GM12873 (cell line): ENCODE results near the gene SV2C.

ENCODE experiments used
- TF ChIP-seq, protein P1 (sequence below): IDR thresholded peaks from 2 replicates; pipeline ENCODE4 v1.5.1; 2012; ENCODE audit warnings: low read depth, mild to moderate bottlenecking, moderate library complexity, low read length, control low read depth; ENCODE audit not compliant: insufficient read depth; ENCODE audit errors: missing control alignments

Gene SV2C

DNA sequence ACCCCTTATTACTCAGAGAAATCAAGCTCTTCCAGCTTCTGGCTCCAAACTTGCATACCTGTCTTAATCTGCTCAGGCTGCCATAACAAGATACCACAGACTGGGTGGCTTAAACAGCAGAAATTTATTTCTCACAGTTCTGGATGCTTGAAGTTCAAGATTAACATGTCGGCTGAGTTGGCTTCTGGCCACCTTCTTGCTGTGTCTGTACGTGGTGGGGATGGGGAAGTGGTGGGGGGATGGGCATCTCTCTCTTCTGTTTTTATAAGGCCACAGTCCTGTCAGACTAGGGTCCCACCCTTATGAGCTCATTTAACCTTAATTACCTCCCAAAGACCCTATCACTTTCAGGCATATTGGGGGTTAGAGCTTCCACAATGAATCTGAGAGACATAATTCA lies 140.5 kb downstream of the SV2C start:
- TF ChIP-seq, protein P1, sequence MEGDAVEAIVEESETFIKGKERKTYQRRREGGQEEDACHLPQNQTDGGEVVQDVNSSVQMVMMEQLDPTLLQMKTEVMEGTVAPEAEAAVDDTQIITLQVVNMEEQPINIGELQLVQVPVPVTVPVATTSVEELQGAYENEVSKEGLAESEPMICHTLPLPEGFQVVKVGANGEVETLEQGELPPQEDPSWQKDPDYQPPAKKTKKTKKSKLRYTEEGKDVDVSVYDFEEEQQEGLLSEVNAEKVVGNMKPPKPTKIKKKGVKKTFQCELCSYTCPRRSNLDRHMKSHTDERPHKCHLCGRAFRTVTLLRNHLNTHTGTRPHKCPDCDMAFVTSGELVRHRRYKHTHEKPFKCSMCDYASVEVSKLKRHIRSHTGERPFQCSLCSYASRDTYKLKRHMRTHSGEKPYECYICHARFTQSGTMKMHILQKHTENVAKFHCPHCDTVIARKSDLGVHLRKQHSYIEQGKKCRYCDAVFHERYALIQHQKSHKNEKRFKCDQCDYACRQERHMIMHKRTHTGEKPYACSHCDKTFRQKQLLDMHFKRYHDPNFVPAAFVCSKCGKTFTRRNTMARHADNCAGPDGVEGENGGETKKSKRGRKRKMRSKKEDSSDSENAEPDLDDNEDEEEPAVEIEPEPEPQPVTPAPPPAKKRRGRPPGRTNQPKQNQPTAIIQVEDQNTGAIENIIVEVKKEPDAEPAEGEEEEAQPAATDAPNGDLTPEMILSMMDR = no peak

GRCh38 chr5:76224898-76225297 lies 141.7 kb downstream of the SV2C start:
- TF ChIP-seq, protein P1 = no peak

DNA sequence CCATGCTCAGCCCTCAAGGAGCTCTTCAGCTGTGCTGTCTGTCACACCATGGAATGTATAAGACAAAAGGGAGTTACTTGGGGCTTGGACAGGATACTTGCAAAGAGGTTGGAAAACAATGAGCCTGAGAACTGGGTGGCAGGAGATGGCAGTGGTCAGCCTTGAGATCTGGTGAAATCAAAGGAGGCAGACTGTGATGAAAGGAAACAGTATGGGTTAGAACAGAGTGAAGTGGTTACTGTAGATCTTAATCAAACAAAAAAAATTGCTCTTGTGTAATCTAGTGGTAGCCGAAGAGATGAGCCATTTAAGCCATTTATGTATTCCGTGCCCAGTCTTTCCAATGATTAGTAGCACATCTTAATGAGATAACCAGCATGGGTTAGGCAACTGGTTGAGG lies 142.2 kb downstream of the SV2C start:
- TF ChIP-seq, protein P1 = no peak

DNA sequence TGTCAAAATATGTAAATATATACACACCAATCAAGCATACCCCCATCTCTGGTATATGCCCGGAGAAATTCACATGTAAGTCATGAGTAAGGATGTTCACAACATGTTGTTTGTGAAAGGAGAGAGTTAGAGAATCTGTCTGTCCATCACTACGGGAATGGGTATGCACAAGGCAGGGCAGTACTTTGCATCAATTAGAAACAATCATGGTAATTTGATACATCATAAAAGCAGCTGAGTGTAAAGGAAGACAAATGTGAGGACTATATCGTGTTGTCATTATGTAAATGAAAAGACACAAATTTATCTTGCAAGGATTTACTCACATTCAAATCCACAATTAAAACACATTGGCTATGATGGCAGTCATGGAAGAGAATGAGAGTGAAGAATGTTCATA lies 146.7 kb downstream of the SV2C start:
- TF ChIP-seq, protein P1 = no peak

DNA sequence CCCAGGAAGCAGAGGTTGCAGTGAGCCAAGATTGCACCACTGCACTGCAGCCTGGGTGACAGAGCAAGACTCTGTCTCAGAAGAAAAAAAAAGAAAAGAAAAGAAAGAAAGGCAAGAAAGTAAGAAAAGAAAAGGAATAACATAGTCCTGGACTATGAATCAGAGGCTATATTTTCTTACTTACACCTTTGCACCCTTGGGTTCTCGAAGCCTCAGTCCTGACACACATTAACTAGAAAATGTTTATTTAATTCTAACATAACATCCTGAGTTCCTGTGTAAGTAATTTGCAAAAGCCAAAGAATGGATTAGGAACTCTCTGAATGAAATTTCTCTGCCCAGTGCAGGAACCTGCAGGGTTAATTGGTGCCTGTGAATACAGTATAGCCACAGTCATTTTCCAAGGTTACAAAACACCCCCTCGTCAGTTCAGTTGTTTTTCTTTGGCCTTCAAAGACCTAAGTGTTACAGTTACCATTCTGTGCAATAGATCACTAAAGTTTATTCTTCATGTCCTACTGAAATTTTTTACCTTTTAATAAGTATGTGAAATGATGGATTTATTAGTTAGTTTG lies 147.6 kb downstream of the SV2C start:
- TF ChIP-seq, protein P1 = no peak

- TF ChIP-seq, protein P1 = no peak
These were observed 151.5 kb downstream of the SV2C start for GRCh38 chr5:76234665-76235064.

DNA sequence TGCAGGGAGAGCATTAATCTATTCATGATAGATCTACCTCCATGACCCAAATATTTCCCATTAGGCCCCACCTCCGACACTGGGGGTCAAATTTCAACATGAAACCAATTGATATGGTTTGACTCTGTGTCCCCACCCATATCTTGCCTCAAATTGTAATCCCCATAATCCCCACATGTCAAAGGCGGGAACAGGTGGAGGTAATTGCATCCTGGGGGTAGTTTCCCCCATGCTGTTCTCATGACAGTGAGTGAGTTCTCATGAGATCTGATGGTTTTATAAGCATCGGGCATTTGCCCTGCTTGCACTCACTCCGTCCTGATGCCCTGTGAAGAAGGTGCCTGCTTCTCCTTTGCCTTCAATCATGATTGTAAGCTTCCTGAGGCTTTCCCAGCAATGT lies 153.5 kb downstream of the SV2C start:
- TF ChIP-seq, protein P1 = no peak
